Eye (tissue), 1 donor: ENCODE measurements around the gene ASTN1.

ENCODE experiments used
- DNase-seq: peaks from one replicate; pipeline ENCODE4 v3.0.0-alpha.2; 2015

Gene ASTN1

GRCh38 chr1:176976771-176977170 lies 187.7 kb downstream of the ASTN1 start:
- no peak for DNase-seq

- DNase-seq, result peak; percentile 87
Observed at GRCh38 chr1:176976225-176976624, 188.3 kb downstream of the ASTN1 start.

GRCh38 chr1:176964687-176965086 lies 199.8 kb downstream of the ASTN1 start:
- no peak for DNase-seq

GRCh38 chr1:176963181-176963580 lies 201.3 kb downstream of the ASTN1 start:
- no peak for DNase-seq

GRCh38 chr1:176961678-176962077 lies 202.8 kb downstream of the ASTN1 start:
- DNase-seq, result no peak

GRCh38 chr1:176959191-176959820 lies 205.2 kb downstream of the ASTN1 start:
- DNase-seq, result no peak

- no peak for DNase-seq
Observed at GRCh38 chr1:176957603-176958002, 206.9 kb downstream of the ASTN1 start.

- DNase-seq, result no peak
Observed at GRCh38 chr1:176954242-176954641, 210.3 kb downstream of the ASTN1 start.

GRCh38 chr1:176950736-176951324 lies 213.7 kb downstream of the ASTN1 start:
- no peak for DNase-seq

- DNase-seq, result peak; percentile 74
Observed at GRCh38 chr1:176949033-176949662, 215.4 kb downstream of the ASTN1 start.

- DNase-seq, result no peak
Observed at GRCh38 chr1:176944606-176945005, 219.9 kb downstream of the ASTN1 start.

- DNase-seq, result no peak
Observed at GRCh38 chr1:176943783-176944182, 220.7 kb downstream of the ASTN1 start.

GRCh38 chr1:176942346-176942745 lies 222.2 kb downstream of the ASTN1 start:
- DNase-seq, result no peak

- DNase-seq, result no peak
Observed at GRCh38 chr1:176939993-176940392, 224.5 kb downstream of the ASTN1 start.

GRCh38 chr1:176938375-176938774 lies 226.1 kb downstream of the ASTN1 start:
- DNase-seq, result no peak

GRCh38 chr1:176934370-176934769 lies 230.1 kb downstream of the ASTN1 start:
- DNase-seq, result no peak

GRCh38 chr1:176932114-176933104 lies 232.1 kb downstream of the ASTN1 start:
- DNase-seq, result no peak

- no peak for DNase-seq
Observed at GRCh38 chr1:176931526-176931925, 233.0 kb downstream of the ASTN1 start.

GRCh38 chr1:176926330-176927086 lies 238.0 kb downstream of the ASTN1 start:
- no peak for DNase-seq

- no peak for DNase-seq
Observed at GRCh38 chr1:176925223-176925622, 239.3 kb downstream of the ASTN1 start.

GRCh38 chr1:176923283-176923682 lies 241.2 kb downstream of the ASTN1 start:
- no peak for DNase-seq
